Muscle of arm (tissue), 12 donors: ENCODE data around the gene DDO. TPM values are rescaled to one million over a fixed set of nuclear protein-coding genes. Genes with fewer than 3 reads are reported as not detected.
"Not testable (repeated sequence)": the region's sequence is repeated elsewhere in the genome, so short reads cannot be mapped to it uniquely, and the experiment has no call there.

Source experiments
- DNase-seq: peaks from one replicate; pipeline ENCODE4 v3.0.0-alpha.2; 2013
- polyA plus RNA-seq, 12 donors: library from polyadenylated mRNA; unstranded; fragments of 120-200 nt; gene quantifications; one replicate each; pipeline ENCODE4 v1.2.1, GENCODE V29; 2013; ENCODE audit not compliant: insufficient read length in 12 of 12

DDO gene
- polyA plus RNA-seq, 12 donors: 0.08 to 1.5 (median 0.78) TPM; not detected in 3

DNA sequence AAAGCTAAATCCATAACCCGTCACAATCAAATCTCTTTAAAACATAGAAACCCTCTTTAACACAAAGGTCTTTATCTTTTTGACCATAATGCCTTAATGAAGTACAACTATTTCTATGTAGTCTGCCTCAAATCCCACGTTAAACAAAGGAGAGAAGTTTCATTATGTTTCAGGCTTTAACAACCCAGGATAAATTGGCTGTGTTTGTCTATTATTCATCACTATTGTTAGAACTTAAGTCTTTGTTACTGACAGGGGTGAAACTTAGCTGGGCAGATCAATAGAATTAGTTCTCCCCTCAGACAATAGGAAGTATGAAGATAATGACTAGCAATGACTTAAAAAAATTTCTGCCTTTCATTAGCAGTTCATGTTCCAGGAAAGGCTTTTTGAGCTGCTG lies 47.1 kb downstream of the DDO start:
- no peak for DNase-seq

DNA sequence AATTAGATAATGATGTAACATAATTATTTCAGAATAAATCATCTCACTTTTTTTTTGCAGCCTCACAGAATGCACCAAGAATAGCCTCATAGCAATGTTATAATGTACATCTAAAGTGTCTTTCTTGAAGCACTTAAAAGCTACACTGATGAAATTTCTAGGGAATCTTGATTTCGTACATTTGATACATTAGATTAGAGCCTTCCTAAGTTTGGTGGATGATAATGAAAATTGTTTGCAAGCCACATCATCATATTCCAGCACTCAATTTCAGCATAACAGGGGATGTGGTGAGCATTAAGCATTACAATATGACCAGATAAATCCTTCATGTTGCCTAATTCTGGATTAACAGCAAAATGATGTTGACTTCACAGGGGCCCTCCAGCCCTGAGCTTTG lies 47.5 kb downstream of the DDO start:
- no peak for DNase-seq

DNA sequence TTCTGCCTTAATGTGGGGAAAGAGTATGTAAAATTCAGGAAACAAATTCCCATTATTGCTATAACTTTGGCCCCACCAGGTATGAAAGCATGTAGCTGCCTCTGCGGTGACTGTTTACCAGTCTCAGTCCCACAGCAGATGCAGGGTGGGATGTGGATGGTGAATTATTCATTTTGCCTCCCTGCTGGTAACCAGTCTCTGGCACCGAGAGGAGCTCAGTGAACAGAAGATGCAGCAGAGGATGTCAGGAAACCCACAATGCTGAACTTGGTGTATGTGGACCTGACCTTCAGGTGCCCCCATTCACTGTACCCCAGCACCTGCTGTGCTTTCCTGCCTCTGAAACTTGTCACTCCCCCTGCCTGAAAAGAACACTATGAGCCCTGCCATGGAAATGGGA lies 48.4 kb downstream of the DDO start:
- no peak for DNase-seq

DNA sequence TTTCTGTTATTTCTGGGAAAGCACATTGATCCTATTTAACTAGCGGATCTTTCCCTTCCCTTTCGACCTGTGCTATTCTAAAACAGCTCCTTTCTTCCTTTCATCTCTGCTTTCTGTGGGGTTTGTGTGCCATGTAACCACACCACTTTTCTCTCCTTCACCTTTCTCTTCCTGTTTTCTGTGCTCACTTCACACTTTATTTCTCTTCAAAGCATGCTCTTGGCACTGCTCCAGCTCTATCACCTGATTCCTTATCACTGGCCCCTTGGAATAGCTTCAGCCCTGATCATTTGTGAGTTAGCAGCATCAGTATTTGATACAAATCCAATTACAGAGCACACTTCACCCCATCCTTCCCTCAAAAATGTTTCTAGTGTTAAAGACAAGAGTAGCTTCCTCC lies 49.1 kb downstream of the DDO start:
- no peak for DNase-seq

DNA sequence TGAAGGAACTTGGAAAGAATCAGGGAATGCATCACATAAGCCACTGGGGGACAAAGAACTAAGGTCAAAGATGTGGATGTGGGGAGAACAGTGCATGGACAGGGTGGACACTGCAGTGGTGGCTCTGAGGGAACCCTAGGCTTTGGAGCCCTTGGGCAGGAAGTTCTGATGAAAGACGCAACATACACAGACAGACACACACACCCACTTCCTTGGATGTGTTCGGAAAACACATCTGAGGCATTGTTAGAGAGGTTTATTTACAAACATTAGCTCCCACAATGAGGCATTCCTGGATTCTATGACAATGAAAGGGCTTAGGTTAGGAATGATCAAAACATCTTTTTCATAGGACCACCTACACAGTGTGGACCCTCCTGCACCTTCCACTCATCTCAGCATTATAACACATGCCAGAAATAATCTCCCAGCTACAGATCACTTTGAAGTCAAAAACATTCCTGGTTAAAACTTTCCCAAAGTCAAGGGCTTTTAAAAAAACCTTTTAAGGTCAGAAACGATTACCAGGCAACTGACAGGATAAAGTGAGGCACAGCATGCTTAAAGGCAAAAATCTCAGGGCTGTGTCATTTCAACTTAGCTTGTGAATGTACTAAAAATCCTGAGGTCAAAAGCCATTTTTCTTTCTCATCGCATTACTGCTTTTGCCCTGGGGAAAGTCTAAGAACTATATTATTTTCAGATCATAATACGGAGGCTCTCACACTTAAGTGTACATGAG lies 50.8 kb downstream of the DDO start:
- no peak for DNase-seq

DNA sequence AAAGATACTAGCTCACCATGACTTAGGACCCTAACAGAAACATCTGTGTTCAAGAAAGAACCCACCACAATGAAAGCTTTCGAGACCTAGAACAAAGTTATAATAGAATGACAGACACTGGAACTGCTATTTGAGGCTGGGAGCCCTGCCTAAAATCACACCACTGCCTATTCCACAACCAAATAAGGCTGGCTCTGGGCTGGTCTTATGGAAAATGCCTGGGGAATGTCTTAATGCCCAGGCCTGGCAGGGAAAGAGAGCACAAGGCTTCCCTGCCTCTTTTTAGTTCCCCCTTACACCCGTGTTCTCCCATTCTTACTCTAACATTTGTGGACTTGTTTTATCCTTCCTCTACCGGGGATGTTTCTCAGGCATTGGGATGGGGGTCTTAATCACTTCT lies 51.6 kb downstream of the DDO start:
- DNase-seq: no peak

DNA sequence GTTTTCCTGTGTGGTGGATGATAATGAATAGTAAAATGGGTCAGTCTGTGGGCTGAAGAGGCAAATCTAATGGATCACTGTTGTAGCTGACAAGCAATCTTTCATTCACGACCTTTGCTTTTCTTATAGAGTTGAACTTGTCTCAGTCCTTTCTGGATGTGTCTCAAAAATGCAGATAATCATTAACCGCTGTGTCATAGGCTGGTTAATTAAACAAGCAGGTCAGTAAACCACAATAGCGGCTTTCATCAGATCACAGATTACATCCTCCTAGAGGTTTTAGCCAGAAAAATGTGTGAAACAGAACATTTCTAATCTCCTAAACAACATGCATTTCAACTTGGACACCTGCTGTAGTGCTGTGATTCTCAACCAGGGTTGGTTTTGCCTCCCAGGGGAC lies 54.7 kb downstream of the DDO start:
- no peak for DNase-seq

DNA sequence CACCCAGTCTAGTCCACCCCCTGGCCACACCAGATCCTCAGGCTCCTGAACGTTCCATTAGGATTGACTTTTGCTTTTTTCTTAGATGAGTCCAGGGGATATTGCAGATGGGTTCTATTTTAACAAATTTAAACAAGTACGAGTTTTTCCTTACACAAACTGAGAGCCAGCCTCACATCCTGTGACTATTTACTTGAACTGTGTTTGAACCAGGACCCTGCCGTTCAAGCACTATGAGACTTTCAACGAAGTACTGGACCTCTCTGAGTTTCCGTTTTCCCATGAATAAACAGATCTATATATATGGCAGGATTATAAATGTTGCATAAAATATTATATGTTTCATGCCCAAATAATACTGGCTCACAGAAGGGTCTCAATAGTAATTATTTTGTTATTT lies 55.8 kb downstream of the DDO start:
- DNase-seq: no peak

DNA sequence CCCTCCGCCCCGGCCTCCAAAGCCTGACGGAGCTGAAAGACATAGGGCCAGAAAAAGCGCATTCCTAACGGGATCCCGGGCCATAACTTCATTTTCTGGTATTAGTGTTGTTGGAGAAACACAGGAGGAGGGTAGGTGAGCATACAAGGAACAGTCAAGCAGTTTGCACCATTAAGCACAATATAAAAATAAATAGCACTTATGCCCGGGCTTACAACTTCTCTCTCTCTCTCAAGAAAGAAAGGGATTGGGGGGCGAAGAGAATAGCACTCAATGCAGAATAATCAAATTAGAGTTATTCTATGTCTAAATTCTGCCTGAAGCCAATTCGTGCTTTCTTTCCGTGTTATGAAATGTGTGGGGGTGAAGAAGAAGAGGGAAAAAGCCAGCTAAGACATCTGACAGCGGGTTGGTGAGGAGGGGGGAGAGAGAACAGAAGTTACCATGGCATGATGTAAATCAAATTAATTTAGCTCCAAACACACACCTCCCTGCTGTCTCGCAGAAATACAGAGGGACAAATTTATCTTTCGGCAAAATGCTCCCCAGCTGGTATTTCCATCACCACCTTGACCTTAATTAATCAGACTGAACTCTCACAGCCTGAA lies 56.7 kb downstream of the DDO start:
- no peak for DNase-seq

DNA sequence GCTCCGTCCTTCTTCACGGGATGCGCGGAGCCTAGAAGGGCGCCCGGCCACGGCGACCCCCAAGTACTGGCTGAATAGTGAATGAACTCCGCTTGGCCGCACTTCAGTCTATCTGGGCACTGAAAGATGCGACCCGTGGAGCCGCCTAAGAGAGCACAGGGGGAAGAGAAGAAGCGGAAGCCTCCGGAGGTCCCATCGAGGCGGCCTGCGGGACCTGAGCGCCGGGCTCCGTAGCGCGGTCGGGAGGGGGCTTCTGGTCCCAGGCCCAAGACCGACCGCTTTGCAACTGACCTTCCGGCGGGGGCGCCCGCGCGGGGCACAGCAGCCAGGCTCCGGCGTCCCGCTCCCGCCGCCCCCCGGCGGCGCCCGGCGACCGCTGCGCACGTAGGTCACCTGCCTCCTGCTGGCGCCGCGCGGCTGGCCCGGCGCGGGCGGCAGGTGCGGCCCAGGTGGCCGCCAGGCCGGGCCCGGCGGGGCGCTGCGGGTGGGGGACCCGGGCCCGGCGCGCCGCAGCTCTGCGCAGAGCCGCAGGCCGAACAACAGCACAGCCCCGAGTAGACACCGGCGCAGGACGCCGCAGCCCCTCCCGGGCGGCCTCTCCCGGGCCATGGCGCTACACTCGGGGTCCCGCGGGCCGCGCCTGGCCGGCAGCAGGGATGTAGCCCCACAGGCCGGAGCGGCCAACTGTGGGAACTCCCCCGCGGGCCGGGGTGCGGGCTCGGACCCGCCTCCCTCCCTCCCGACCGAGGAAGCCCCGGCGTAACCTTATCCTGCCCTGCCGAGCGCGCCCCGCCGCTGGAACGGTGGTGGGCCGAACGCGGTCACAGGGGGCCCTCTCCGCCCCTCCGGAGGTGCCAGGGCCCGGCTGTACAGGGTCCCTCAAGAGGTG lies 57.5 kb downstream of the DDO start, which contains the start of gene METTL24:
Gene METTL24 (minus strand): TSS at position 686 of the 889 bp plus-strand sequence. CDS start 77 bp downstream, at position 609.
- no peak for DNase-seq

DNA sequence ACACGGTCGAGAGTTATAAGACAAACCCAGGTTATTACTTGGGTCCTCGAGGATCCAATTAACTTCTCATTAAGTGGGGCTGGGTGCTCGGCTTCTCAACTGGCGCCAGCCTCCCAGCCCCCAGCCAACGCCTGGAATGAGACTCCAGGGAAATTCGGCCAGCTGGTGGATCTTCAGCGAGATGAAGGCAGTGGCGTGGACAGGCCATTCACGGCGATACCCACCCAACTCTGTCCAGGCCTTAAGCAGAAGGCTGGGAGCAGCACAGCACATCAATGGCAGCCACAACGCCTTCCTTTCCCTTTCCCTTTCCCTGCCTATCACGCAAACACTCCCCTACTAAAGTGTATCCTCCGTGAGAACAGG lies 58.1 kb downstream of the DDO start:
- DNase-seq: no peak

DNA sequence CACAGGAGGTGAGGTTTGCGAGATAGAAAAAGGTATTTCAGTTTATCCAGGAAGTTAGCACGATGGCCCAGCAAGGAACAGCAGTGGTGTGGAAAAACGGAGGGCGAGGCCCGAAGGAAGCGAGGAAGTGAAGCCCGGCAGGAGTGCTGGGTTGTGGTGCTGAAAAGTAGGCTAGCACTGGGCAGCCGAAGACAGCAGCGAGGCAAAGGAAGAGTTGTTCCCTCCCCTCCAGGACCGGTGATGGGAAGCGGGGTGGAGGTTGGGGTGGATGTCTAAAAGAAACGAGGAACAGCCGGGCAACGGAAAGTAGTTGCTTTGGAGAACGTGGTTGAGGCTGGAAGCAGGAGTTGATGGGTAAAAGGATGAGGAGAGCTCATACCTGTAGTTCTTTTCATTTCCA lies 58.6 kb downstream of the DDO start:
- DNase-seq: no peak

DNA sequence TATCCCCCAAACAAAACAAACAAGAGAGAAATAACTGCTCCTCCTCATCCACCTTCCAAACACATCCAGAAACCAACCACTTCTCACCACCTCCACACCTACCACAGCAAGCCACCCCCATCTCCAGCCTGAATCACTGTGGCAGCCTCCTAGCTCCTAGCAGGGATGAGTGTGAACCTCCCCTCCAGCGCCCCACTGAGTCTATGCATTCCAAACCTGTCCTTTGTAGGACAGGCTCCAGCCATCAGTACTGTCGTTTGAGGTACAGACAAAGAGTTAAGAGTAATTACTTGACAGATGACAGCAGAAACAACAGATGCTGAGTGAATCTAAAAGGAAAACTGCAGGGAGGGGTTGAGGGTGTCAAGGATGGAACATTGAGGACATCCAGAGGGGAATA lies 59.6 kb downstream of the DDO start:
- no peak for DNase-seq

DNA sequence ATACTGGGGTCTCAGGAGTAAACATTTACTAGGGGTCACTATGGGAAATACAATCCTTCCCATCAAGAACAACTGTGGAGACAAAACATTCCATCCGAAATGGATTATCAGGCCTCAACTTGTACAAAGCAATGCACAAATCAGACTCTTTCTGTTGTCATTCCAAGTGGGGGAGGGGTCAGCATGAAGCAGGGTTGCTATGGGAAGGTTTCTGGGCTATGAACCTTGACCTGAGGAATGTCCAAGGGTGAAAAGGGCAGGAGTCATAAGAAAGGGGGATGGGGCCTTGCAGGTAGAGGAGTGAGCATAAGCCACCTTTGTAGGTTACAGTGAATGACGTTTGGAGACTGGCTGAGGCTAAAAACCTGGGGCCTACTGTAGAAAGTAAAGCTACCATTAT lies 60.4 kb downstream of the DDO start:
- no peak for DNase-seq

DNA sequence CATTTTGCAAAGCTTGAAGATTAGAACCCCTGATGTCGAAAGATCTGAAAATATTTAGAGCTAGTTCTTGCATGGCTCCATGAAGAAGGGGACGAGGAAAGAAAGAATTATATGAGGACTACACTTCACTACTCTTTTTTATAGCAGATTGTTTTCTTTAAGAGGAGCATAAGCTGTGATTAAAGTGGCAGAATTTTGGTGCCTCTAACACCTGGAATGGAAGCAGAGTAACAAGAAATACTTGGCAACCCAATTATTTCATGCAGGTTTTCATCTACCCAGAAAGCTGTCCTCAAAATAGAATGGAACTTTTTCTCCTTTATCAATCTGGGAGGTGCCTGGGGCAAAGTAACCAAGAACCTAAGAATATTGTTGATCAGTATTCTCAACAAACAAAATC lies 61.2 kb downstream of the DDO start:
- no peak for DNase-seq

DNA sequence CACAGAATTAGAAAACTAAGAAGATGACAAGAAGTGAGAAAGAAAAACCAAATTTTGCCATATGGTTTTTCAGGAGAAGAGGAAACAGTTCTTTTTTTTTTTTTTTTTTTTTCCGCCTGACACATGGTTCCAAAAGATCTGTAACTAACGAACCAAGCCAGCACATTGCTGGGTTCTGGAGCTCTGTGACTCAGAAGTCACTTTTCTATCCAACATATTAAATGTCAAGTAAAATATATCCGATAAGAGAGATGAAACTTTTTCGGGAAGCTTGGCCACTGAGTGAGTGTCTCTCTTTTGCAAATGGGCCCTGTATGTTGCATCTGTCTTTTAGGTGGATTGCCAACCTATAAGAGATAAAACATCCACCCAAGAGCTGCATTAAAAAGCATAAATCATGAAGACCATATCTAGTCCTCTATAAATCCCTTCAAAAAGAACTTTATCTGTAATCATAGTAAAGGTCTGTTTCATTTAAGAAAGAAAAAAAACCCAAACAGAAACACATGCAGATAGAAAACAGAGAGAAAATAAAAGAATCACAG lies 61.8 kb downstream of the DDO start:
- no peak for DNase-seq

DNA sequence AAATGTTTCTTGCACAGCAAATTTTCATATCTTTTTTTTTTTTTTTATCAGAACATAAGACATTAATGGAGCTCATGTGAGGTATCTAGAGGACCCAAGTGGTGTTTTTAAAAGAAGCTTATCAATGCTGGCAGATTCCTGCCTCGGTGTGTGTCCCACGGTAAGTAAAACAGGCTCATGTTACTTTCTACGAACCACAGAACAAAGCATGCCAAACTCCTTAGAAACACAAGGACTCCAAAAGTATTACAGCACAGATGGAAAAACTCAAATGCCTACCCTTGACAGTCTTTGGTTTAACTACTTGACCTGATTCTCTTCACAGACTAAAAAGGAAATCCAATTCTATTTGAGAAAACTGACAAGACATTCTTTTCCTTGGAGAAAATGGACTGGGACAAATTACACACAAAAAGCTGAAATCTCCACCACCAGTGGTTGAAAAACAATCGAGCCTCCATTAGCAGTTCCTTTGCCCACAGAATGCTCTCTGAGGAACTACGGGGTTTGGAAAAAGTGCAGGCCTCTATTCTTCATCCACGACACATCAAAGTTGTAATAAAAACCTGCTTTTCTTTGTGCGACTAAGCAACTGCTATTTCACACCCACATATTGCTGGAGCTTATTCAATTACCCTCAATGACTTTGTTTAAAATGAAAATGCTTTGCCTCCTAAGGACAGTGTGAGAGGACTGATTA lies 62.7 kb downstream of the DDO start:
- no peak for DNase-seq

DNA sequence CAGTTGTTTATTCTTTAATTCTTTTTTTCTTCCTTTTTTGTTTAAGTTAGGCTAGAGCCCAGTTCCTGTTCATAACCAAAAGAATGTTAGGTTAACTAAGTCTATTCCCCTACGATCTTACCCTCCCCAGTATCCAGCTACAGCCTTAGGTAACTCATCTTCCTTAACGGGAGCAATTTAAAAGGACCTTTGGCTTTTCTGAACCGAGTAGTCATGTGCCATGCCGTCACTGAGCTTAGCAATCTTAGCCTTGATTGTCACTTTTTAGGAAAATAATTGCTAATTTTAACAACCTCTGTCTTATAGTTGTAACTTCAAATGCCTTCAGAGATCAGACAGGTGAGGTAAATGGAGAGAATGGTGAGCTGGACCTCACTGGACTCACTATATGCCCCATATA lies 63.4 kb downstream of the DDO start:
- DNase-seq: no peak

DNA sequence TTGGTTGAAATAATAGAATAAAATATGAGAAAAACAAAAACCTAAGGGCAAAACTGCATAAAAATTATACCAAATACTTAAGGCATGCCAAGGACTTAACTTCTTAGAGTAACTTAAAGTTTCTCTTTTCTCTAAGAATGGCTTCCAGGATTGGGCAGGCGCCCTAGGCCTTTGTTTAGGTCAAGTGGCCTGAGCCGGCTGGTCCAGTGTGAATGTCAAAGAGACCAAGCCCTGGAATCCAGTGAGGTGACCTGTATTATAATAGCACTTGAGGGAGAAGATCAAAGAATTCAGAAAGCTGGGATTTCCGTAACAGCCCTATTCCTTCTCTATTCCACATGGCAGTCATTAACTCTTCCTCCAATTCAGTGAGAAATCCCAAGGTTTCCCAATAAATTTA lies 63.8 kb downstream of the DDO start:
- DNase-seq: no peak

DNA sequence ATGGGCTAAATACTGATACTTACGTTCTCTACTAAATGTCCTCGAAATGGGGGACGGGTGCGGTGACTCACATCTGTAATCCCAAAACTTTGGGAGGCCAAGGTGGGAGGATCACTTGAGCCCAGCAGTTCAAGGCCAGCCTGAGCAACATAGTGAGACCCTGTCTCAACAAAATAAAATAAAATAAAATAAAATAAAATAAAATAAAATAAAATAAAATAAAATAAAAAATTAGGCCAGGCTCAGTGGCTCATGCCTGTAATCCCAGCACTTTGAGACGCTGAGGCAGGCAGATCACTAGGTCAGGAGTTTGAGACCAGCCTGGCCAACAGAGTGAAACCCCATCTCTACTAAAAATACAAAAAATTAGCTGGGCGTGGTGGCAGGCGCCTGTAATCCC lies 64.8 kb downstream of the DDO start:
- DNase-seq: not testable (repeated sequence)

DNA sequence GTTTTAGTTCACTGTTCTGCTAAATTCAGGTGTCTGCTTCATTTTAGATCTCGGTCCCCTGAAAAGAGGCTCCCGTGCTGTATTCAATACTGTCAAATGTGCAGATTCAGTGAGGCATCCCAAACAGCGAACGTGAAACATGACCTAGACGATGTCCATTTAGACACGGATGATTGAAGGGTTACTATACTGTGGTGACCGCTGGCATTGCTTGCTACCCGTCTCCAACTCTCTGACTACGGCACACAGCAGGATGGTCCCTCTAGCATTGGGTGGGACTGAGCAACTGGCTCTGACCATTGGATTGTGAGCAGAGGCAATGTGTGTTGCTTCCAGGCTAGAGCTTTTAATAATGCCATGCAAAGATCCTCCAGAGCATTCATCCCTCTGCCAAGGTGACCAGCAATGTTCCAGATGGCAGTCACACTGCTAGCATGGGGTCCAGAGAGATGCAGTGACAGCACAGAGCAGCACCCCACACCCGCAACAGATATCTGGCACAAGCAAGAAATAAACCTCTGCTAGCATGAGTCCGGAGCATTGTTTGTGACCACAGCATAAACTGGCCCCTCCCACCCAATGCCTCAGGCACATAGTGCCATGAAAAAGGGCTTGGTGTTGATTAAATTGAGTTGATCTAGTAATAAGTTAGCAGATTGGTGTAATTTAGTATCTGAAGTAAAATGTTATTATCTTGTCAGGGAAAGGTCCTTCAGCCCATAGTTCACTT lies 66.2 kb downstream of the DDO start:
- DNase-seq: no peak
